ENCODE data around the gene RASGRP2.

DNA sequence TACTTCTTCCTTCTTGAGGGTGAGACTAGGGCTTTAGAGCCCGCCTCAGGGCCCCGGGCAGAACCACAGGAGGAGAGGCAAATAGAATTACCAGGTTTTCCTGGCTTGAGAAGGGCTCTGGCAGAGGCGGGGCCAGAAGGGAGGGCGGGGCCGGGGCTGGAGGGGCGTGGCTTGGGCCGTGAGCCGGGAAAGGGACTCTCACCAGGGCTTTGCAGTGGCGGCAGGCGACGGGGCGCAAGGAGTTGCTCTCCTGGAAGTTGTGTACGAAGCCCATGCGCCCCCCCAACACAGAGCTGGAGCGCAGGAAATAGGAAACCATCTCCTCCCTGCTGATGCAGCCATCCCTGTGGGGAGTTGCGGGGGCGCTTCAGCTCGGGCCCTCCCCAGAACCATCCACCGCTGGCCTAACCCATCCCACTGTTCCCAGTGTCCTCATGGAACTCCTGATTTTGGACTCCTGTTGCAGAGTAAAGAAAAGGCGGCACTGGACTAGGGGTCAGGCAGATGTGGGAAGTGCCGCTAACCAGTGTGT lies 14.0 kb downstream of the RASGRP2 start:
- TF ChIP-seq CTCF (IDR thresholded peaks at IDR 0.05; ENCODE audit: extremely low read depth in 1 of 2, insufficient read depth in 1 of 2, low read depth in 1 of 2, low read length in 2 of 2) (no peak), POLR2A (IDR thresholded peaks at IDR 0.05; ENCODE audit: low read depth, low read length) (no peak)
